Measurements from ENCODE around the gene SPRYD3.
"Not testable (repeated sequence)": the region's sequence is repeated elsewhere in the genome, so short reads cannot be mapped to it uniquely, and the experiment has no call there.

Gene SPRYD3, protein sequence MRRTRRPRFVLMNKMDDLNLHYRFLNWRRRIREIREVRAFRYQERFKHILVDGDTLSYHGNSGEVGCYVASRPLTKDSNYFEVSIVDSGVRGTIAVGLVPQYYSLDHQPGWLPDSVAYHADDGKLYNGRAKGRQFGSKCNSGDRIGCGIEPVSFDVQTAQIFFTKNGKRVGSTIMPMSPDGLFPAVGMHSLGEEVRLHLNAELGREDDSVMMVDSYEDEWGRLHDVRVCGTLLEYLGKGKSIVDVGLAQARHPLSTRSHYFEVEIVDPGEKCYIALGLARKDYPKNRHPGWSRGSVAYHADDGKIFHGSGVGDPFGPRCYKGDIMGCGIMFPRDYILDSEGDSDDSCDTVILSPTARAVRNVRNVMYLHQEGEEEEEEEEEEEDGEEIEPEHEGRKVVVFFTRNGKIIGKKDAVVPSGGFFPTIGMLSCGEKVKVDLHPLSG

GRCh38 chr12:53079226-53080117 lies at the start of gene SPRYD3:
TSS of gene SPRYD3 (minus strand) at chr12:53079390. CDS start at chr12:53079333, 57 bp downstream.
- peak; percentile 88 to 93 for DNase-seq (ENCODE audit: low read depth in 2 of 2)

DNA sequence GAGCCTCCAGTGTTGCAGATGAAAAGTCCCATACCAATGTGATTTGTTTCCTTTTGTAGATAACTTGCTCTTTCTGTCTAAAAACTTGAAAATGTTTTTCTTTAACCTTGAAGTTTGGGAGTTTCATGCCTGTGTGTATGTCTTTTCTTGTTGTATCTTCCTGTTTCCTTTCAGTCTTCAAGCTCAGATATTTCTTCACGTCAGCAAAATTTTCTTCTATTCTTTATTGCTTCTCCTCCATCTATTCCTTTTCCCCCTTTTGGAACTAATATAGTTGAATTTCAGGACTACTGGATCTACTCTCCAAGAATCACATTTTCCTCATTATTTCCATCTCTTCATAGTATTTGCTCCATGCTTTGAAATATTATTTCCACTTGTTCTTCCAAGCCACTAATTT lies 48.0 kb upstream of the SPRYD3 start:
- no peak for DNase-seq (ENCODE audit: low read depth in 2 of 2)

- no peak for DNase-seq (ENCODE audit: low read depth in 2 of 2)
These were observed 45.1 kb upstream of the SPRYD3 start for GRCh38 chr12:53124352-53124723.

DNA sequence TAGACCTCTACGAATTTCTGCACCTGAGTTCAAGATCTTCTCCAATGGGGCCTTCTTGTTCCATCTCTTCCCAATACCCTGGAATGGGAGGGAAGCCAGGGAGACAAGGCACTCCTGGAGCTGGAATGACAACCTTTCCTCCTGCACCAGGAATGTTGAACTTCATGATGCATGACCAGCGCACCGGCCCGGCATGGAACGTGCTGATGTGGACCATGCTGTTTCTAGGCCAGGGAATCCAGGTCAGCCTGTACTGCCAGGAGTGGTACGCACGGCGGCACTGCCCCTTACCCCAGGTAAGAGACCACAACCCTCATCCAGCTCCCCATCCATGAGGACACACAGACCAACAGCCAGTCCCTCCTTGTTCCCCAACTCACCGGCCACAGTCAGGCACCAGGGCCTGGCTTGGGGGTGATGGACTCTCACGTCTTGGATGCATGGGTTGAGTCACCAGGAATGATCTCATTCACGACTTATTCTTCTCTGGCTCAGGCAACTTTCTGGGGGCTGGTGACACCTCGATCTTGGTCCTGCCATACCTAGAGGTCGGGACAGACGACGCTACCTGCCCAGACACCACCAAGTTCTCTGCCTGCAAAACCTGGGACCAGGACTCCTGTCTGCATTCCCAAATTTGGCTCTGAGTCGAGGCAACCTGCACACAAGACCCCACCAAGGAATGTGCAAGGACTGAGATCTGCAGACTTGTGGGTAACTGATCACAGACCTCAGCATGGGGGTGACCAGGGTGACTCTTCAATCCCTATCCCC lies 44.6 kb upstream of the SPRYD3 start:
- DNase-seq (ENCODE audit: low read depth in 2 of 2), result no peak

- DNase-seq (ENCODE audit: low read depth in 2 of 2), result no peak
These were observed 43.8 kb upstream of the SPRYD3 start for GRCh38 chr12:53122961-53123468.

GRCh38 chr12:53120685-53121525 lies 41.7 kb upstream of the SPRYD3 start:
- no peak for DNase-seq (ENCODE audit: low read depth in 2 of 2)

DNA sequence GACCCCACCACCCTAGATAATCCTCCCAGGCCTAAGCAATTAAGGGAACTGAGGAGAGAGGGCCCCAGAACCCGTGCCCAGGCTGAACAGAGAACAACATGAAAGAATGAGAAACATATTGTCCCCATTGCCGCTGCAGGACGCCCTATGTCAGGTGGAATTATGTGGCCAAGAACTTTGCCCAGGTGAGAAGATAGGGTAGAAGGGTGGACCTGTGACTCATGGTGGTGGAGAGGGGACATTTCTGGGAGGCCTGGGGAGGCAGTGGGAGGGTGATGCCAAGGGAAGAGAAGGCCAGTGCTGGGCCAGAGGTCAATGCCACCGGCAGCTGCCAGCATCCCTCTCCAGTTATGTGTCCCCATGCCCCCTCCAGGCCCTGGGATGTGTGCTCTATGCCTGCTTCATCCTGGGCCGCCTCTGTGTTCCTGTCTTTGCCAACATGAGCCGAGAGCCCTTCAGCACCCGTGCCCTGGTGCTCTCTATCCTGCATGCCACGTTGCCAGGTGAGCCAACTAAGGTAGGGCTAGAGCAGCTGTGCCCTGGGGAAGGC lies 39.6 kb upstream of the SPRYD3 start:
- DNase-seq (ENCODE audit: low read depth in 2 of 2), result no peak

DNA sequence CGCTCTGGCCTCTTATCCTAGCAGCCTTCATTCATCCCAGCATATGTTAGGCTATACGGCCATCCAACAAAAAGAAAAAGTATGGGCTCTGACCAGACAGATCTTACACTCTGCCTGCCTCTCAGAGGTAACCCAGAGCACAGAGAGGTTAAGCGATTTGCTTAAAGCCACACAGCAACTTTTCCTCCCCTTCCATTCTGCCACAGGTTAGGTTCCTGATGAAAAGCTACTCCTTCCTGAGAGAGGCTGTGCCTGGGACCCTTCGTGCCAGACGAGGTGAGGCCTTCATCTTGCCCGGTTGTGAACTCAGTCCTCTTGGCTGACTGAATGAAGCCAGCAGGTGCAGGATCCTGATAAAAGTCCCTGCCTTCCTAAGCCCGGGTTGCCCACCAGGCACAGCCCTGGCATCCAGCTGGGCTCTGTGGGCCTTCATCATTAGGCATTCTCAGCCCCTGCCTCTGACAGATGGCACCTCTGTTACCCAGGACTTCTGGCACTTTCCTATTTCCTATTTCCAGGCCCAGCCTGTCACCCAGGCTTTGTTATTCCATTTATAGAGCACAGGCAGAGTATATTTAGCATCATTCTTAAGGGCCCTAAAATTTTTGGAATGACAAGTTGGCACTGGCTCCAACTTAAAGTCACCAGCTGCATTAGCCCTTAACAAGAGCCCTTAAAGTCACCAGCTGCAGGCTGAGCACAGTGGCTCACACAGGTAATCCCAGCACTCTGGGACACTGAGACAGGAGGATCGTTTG lies 36.9 kb upstream of the SPRYD3 start:
- DNase-seq (ENCODE audit: low read depth in 2 of 2), result no peak

GRCh38 chr12:53115112-53115890 lies 36.1 kb upstream of the SPRYD3 start:
- DNase-seq (ENCODE audit: low read depth in 2 of 2), result no peak

GRCh38 chr12:53113951-53114350 lies 34.8 kb upstream of the SPRYD3 start:
- no peak for DNase-seq (ENCODE audit: low read depth in 2 of 2)

GRCh38 chr12:53113136-53113705 lies 34.0 kb upstream of the SPRYD3 start:
- no peak for DNase-seq (ENCODE audit: low read depth in 2 of 2)

DNA sequence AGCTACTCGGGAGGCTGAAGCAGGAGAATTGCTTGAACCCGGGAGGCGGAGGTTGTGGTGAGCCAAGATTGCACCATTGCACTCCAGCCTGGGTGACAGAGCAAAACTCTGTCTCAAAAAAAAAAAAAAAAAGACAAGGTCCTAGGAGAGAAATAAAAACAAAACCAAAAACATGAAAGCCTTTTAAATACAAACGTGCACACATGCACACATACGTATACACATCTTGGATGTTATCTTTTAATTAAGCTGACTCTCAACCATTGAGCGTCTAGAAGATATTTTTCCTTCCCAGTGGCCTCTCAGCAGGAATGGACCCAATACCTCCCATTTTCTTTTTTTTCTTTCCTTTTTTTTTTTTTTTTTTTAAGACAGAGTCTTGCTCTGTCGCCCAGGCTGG lies 33.2 kb upstream of the SPRYD3 start:
- not testable (repeated sequence) for DNase-seq (ENCODE audit: low read depth in 2 of 2)

- no peak for DNase-seq (ENCODE audit: low read depth in 2 of 2)
These were observed 27.9 kb upstream of the SPRYD3 start for GRCh38 chr12:53107122-53107521.

GRCh38 chr12:53105712-53106439 lies 26.7 kb upstream of the SPRYD3 start:
- DNase-seq (ENCODE audit: low read depth in 2 of 2), result no peak

GRCh38 chr12:53105256-53105655 lies 26.1 kb upstream of the SPRYD3 start:
- DNase-seq (ENCODE audit: low read depth in 2 of 2), result no peak

DNA sequence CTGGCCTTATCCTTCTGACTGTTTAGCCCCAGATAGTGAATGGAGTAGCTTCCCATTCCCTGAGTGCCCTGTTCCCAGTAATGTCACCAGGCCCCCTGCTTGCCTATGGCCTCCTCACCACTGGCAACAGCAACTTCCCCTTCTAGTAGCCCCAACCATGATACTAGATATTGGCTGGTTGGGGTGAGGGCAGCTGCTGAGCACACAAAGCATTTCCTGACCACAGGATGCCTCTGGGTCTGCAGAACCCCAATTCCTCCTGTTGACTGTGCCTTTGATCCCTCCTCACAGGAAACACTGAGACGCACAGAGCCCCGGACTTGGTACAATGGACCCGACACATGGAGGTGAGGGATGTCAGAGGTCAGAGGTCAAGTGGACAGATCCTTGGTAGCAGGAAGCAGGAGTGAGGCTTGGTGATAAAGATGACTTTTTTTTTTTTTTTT lies 24.7 kb upstream of the SPRYD3 start:
- no peak for DNase-seq (ENCODE audit: low read depth in 2 of 2)

DNA sequence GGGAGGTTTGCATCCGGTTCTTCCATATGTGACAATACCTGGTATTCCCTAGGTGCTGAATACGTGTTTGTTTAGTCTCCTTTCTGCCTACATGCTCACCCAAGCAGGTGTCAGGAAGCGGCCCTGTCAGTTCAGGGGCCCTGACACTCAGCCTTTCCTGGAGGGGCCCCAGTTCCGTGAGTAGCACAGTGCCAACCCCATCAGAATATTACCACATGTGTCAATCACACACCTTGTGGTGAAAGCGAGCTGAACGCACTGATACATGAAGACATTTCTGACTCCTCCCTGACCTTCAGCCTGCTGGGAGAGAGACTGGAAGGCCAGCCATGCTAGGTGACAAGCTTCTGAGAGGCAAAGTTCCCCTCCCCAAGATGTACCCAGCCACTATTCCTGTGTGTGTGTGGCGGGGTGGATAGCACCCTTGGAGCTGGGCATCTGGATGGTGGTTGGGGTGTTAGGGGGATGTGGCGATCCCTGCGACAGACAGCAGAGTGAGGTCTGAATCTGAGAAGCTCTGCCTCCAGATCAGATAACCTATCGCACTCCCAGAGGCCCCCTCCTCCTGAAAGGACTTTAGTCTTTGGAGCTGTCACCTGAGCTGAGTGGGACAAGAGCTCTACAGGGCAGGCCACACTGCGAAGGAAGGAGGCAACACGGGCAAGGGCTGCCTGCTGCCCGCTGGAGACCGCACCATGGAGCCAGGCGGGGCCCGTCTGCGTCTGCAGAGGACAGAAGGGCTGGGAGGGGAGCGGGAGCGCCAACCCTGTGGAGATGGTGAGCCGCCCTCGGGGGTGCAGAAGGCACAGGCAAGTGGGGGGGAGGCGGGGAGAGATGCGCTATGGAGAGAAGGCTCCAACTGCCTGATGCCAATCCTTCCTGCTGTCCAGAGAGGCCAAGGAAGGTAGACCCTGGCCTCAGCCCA lies 24.0 kb upstream of the SPRYD3 start, which contains the start of gene SOAT2:
SOAT2 (plus strand) TSS at position 604 of the 925 bp plus-strand sequence; CDS start at position 696, 92 bp downstream.
- no peak for DNase-seq (ENCODE audit: low read depth in 2 of 2)
